Measurements from ENCODE around the gene UTS2. TPM values are rescaled to one million over a fixed set of nuclear protein-coding genes. Genes with fewer than 3 reads are reported as not detected.

Gene UTS2
- total RNA-seq, 1 experiment from 2014 or later = not detected

- DNase-seq (ENCODE audit: low read depth, low spot score) (no peak), ATAC-seq (no peak)
- Histone ChIP-seq H3K27me3 (ENCODE audit: control insufficient read depth, insufficient read depth, low read length) (no peaks in the 10 kb centered on the region), H3K27ac (ENCODE audit: low read length) (no peak overlapping the region), H3K36me3 (ENCODE audit: control insufficient read depth, insufficient read depth, low read length) (no peaks in the 10 kb centered on the region), H3K9me3 (ENCODE audit: control insufficient read depth, insufficient read depth, low read depth, low read length) (no peaks in the 10 kb centered on the region), H3K4me3 (ENCODE audit: low read depth in 2 of 2, low read length in 2 of 2) (no peak overlapping the region), H3K4me1 (ENCODE audit: control insufficient read depth, insufficient read depth, low read length) (no peaks in the 10 kb centered on the region)
- no peak for TF ChIP-seq CTCF (IDR thresholded peaks at IDR 0.05)
- TF ChIP-seq SIN3A (IDR thresholded peaks at IDR 0.05; ENCODE audit: borderline replicate concordance, insufficient read depth, low read depth, low read length) = no peak
- TF ChIP-seq TCF7L2 (IDR thresholded peaks at IDR 0.05; ENCODE audit: low read depth, low read length) = no peak
- no peak for TF ChIP-seq POLR2AphosphoS5 (IDR thresholded peaks at IDR 0.05; ENCODE audit: low read depth, low read length)
- BruUV-seq (replicated peaks) = no TSS peak
- in situ Hi-C loops (cut with HindIII; ENCODE audit: low pct_unique_long_range_greater_than_20kb, low sequenced_read_pairs) (no loop called here), intact Hi-C loops (cut with micrococcal nuclease; ENCODE audit: unreplicated experiment) (no loop called here)
- POLR2A ChIA-PET = interaction anchor here (0.6 kb wide), 1 partner anchor 453 kb away, joined by 17 read pairs; no protein-coding TSS in a partner anchor
- CTCF ChIA-PET = interaction anchor here (0.7 kb wide), 1 partner anchor 39 kb away, joined by 6 read pairs; no protein-coding TSS in a partner anchor
Measured at GRCh38 chr1:7890853-7891252, 38.0 kb upstream of the UTS2 start.

- in situ Hi-C loops (cut with HindIII; ENCODE audit: low pct_unique_long_range_greater_than_20kb, low sequenced_read_pairs) = no loop called here
- Histone ChIP-seq H3K27ac (ENCODE audit: low read length) (no peak overlapping the region), H3K9me3 (ENCODE audit: control insufficient read depth, insufficient read depth, low read depth, low read length) (no peaks in the 10 kb centered on the region), H3K4me1 (ENCODE audit: control insufficient read depth, insufficient read depth, low read length) (no peaks in the 10 kb centered on the region), H3K4me3 (ENCODE audit: low read depth in 2 of 2, low read length in 2 of 2) (no peak overlapping the region), H3K27me3 (ENCODE audit: control insufficient read depth, insufficient read depth, low read length) (no peaks in the 10 kb centered on the region), H3K36me3 (ENCODE audit: control insufficient read depth, insufficient read depth, low read length) (no peaks in the 10 kb centered on the region)
- BruUV-seq (replicated peaks) = no TSS peak
- POLR2A ChIA-PET = interaction anchor here (0.5 to 0.6 kb wide), 2 partner anchors 55 to 554 kb away, joined by 4 to 5 read pairs; no protein-coding TSS in a partner anchor
- intact Hi-C loops (cut with micrococcal nuclease; ENCODE audit: unreplicated experiment) = no loop called here
- CTCF ChIA-PET = no interaction called here
- no peak for DNase-seq (ENCODE audit: low read depth, low spot score)
- no peak for ATAC-seq
- TF ChIP-seq TCF7L2 (IDR thresholded peaks at IDR 0.05; ENCODE audit: low read depth, low read length) (no peak), SIN3A (IDR thresholded peaks at IDR 0.05; ENCODE audit: borderline replicate concordance, insufficient read depth, low read depth, low read length) (no peak), CTCF (IDR thresholded peaks at IDR 0.05) (no peak), POLR2AphosphoS5 (IDR thresholded peaks at IDR 0.05; ENCODE audit: low read depth, low read length) (no peak), REST (IDR thresholded peaks at IDR 0.05; ENCODE audit: insufficient read depth in 1 of 2, low read depth in 2 of 2, low read length in 1 of 2) (no peak)
Measured at GRCh38 chr1:7888248-7889081, 35.6 kb upstream of the UTS2 start.

Data from Panc1 (cell line).